OCI-LY7 (cell line): Measurements from ENCODE around the gene AATF.

Experiments
- EZH2phosphoT487 ChIP-seq: fragments of 200-600 bp; sonication (generic); IDR thresholded peaks from 2 replicates; pipeline ENCODE4 v1.6.1; 2018; ENCODE audit warnings: low read depth, borderline replicate concordance, mild to moderate bottlenecking, mixed run types, antibody characterized with exemption, low read length, moderate library complexity, mixed read lengths
- TF ChIP-seq, protein P1 (sequence below): fragments of 200-600 bp; sonication (generic); conservative IDR thresholded peaks from 2 replicates; pipeline ENCODE4 v1.5.1; 2014; ENCODE audit warnings: mild to moderate bottlenecking, antibody characterized with exemption, low read length, moderate library complexity, mixed read lengths

DNA sequence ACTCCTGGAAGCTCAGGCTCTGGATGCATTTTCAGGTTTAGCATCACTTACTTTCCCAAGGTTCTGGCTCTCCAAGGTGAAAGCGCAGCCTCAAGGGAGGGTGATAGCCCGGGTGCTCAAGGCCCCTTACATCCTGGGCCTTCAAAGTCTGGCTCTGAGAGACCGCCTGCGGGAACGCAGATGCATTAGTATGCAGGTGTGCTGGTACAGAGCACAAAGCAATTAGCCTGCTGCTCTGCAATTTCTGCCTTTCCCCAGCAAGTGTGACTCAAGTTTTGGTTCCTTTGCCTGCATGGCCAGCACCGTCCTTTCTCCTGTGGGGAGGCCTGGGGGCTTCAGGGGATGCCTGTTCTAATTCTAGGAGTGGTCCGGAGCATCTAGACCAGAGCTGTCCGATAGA is 116.2 kb downstream of the AATF start:
- TF ChIP-seq, protein P1, sequence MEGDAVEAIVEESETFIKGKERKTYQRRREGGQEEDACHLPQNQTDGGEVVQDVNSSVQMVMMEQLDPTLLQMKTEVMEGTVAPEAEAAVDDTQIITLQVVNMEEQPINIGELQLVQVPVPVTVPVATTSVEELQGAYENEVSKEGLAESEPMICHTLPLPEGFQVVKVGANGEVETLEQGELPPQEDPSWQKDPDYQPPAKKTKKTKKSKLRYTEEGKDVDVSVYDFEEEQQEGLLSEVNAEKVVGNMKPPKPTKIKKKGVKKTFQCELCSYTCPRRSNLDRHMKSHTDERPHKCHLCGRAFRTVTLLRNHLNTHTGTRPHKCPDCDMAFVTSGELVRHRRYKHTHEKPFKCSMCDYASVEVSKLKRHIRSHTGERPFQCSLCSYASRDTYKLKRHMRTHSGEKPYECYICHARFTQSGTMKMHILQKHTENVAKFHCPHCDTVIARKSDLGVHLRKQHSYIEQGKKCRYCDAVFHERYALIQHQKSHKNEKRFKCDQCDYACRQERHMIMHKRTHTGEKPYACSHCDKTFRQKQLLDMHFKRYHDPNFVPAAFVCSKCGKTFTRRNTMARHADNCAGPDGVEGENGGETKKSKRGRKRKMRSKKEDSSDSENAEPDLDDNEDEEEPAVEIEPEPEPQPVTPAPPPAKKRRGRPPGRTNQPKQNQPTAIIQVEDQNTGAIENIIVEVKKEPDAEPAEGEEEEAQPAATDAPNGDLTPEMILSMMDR = no peak
- no peak for TF ChIP-seq EZH2phosphoT487
